ENCODE results near the gene HOXA6. TPM values are rescaled to one million over a fixed set of nuclear protein-coding genes. Genes with fewer than 3 reads are reported as not detected.
A peak's percentile ranks its signal among the peaks of the same experiment; 100 is the strongest.

Gene HOXA6
- total and polyA plus RNA-seq, 2 of the 4 experiments (the other 2 are of a cell fraction) = 1.4 to 1.8 TPM

GRCh38 chr7:27129729-27130539, 17.6 kb downstream of the HOXA6 start:
- DNase-seq (no peak), ATAC-seq (ENCODE audit: low read depth) (peak; percentile 46)
- peak overlapping the region; percentile 84 for H2AFZ ChIP-seq (replicated peaks; ENCODE audit: low read length, poor library complexity)
- peak overlapping the region; percentile 62 for H2BK5ac ChIP-seq (ENCODE audit: low read depth, low read length, poor library complexity, severe bottlenecking)
- H3K9ac ChIP-seq (ENCODE audit: low read depth, low read length) = peak overlapping the region; percentile 68
- no TSS peak for BruUV-seq (replicated peaks)
- TF ChIP-seq CHD1 (IDR thresholded peaks at IDR 0.05; ENCODE audit: low read depth, low read length) = peak; percentile 51; the same call in 1 of the 2 replicates
- 0 out of 2 replicates have a peak, but pooled peaks have one; percentile 12 for TF ChIP-seq BHLHE40 (IDR thresholded peaks at IDR 0.05; ENCODE audit: low read depth, low read length)
- TF ChIP-seq SMC3 (IDR thresholded peaks at IDR 0.05; ENCODE audit: low read depth, low read length) = no peak; the same call in 1 of the 2 replicates
- TF ChIP-seq USF2 (IDR thresholded peaks at IDR 0.05; ENCODE audit: low read depth, low read length) = no peak
- peak; percentile 39 for TF ChIP-seq CTCF (conservative IDR thresholded peaks at IDR 0.05; ENCODE audit: low read depth, low read length)
- peak; percentile 35; the same call in 1 of the 2 replicates for TF ChIP-seq POLR2A (IDR thresholded peaks at IDR 0.05; ENCODE audit: low read depth, low read length)
- 0 out of 2 replicates have a peak, but pooled peaks have one; percentile 31 for TF ChIP-seq MAZ (IDR thresholded peaks at IDR 0.05; ENCODE audit: borderline replicate concordance, low read depth, low read length)
- peak; percentile 19; the same call in 1 of the 2 replicates for TF ChIP-seq RAD21 (IDR thresholded peaks at IDR 0.05; ENCODE audit: low read length)
- TF ChIP-seq MXI1 (IDR thresholded peaks at IDR 0.05; ENCODE audit: borderline replicate concordance, low read depth, low read length) = peak; percentile 46; the same call in 1 of the 2 replicates
- TF ChIP-seq CEBPB (IDR thresholded peaks at IDR 0.05; ENCODE audit: low read depth, low read length) = no peak
- peaks cover 26% of the 10 kb centered on the region for H3K4me1 ChIP-seq (ENCODE audit: control insufficient read depth, insufficient read depth, low read length)
- peak overlapping the region; percentile 33; the same call in 2 of the 3 replicates for H2BK15ac ChIP-seq (ENCODE audit: low read depth, low read length)
- H2AK5ac ChIP-seq (ENCODE audit: low read depth, low read length) = no peak overlapping the region; the same call in 1 of the 2 replicates
- H4K8ac ChIP-seq (ENCODE audit: low read depth in 2 of 2, low read length in 2 of 2) = peak overlapping the region; percentile 45 to 56; a peak in 2 of 4 replicates
- in situ Hi-C loops (cut with MboI; ENCODE audit: low sequenced_read_pairs) (no loop called here), intact Hi-C loops (cut with micrococcal nuclease) (loop anchor here (2.0 to 5.0 kb wide), 2 partner anchors 33 to 98 kb away; no protein-coding TSS in a partner anchor), dilution Hi-C loops (cut with HindIII; ENCODE audit: low sequenced_read_pairs, unreplicated experiment) (no loop called here)
- peak overlapping the region; percentile 52; the same call in 1 of the 2 replicates for H3K14ac ChIP-seq (replicated peaks; ENCODE audit: low read depth, low read length)
- H3K36me3 ChIP-seq (ENCODE audit: control insufficient read depth, insufficient read depth, low read length) = peaks cover 3% of the 10 kb centered on the region; the same call in 1 of the 2 replicates
- H2BK20ac ChIP-seq (ENCODE audit: low read depth, low read length) = 0 out of 2 replicates have a peak overlapping the region, but pooled peaks have one; percentile 21
- H4K5ac ChIP-seq (ENCODE audit: low read depth, low read length) = peak overlapping the region; percentile 78
- H2BK120ac ChIP-seq (ENCODE audit: low read depth, low read length) = peak overlapping the region; percentile 58
- H4K20me1 ChIP-seq (ENCODE audit: insufficient read depth, low read length) = no peaks in the 10 kb centered on the region
- H3K9me1 ChIP-seq (ENCODE audit: insufficient read depth, low read length) = peaks cover 12% of the 10 kb centered on the region
- peaks cover 29 to 47% of the 10 kb centered on the region in 2 experiments for H3K79me1 ChIP-seq (ENCODE audit: low read depth in 1 of 2, low read length in 2 of 2)
- peak overlapping the region; percentile 94 for H3K4me2 ChIP-seq (ENCODE audit: low read depth, low read length)
- peak overlapping the region; percentile 48 for H4K91ac ChIP-seq (ENCODE audit: insufficient read depth, low read depth, low read length)
- no peaks in the 10 kb centered on the region for H3K27me3 ChIP-seq (ENCODE audit: control insufficient read depth, insufficient read depth, low read length)
- peak overlapping the region; percentile 49 for H3K4ac ChIP-seq (ENCODE audit: low read depth, low read length)
- 2% methylated on average over 40 of the region's 72 CpGs; no CpG with 5 or more reads in 1 of the 2 experiments for WGBS, 2 experiments (ENCODE audit: extremely low coverage in 2 of 2, insufficient read length in 1 of 2)
- peak overlapping the region; percentile 16 for H3K18ac ChIP-seq (ENCODE audit: low read depth, low read length)
- H3K56ac ChIP-seq (ENCODE audit: extremely low read depth, insufficient read depth, low read length) = 0 out of 2 replicates have a peak overlapping the region, but pooled peaks have one; percentile 22
- POLR2A ChIA-PET (ENCODE audit: unreplicated experiment) = interaction anchor here (0.6 kb wide), 1 partner anchor 332 kb away, joined by 4 read pairs; no protein-coding TSS in a partner anchor
- H2AK9ac ChIP-seq (replicated peaks; ENCODE audit: low read depth, low read length, poor library complexity) = peak overlapping the region; percentile 75
- H3K9me3 ChIP-seq (ENCODE audit: control insufficient read depth, insufficient read depth, low read length) = no peaks in the 10 kb centered on the region
- CTCF ChIA-PET = interaction anchor here (0.8 to 1.8 kb wide), 4 partner anchors 10 to 276 kb away, joined by 3 to 5 read pairs (median 4); no protein-coding TSS in a partner anchor
- H3K27ac ChIP-seq (ENCODE audit: insufficient read depth, low read length) = peak overlapping the region; percentile 44
- peak overlapping the region; percentile 94 for H3K23ac ChIP-seq (ENCODE audit: low read depth, low read length)
- peak overlapping the region; percentile 76 for H3K4me3 ChIP-seq (ENCODE audit: insufficient read depth, low read depth, low read length)
